Measurements from ENCODE around the gene CADM2.

The CADM2 gene

DNA sequence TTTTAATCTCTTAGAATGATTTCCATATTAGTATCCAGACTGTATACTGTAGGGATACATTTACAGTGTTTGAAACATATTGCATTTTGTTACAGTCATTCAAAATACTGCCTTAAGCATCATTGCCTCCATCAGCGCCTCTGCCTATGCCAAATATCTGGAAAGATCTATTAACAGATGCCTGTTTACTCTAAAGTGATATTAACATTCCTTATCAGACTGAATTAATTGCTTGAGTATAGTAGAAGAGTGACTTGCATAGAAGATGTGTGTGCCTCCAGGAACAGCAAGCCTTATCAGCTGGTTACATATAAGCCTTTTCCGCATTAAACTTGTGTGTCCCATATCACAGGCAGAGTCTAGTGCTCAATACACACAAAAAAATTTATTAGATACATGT lies 379.1 kb downstream of the CADM2 start:
- Histone ChIP-seq H3K36me3 (ENCODE audit: control insufficient read depth in 2 of 2, insufficient read depth in 1 of 2, low read length in 2 of 2) (no peaks in the 10 kb centered on the region), H3K4me3 (ENCODE audit: low read depth, low read length) (no peak overlapping the region), H3K27ac (ENCODE audit: extremely low read depth, low read depth, low read length) (no peak overlapping the region), H3K4me1 (ENCODE audit: control insufficient read depth, insufficient read depth, low read length) (no peaks in the 10 kb centered on the region), H3K9me3 (ENCODE audit: control insufficient read depth, insufficient read depth, low read depth, low read length) (no peaks in the 10 kb centered on the region)
- ChIA-PET POLR2A (no interaction called here), CTCF (no interaction called here)
- TF ChIP-seq KLF1 (tag by site-specific recombination; IDR thresholded peaks at IDR 0.05) (no peak), ZNF121 (tag by site-specific recombination; IDR thresholded peaks at IDR 0.05) (no peak), ZNF324 (tag by site-specific recombination; IDR thresholded peaks at IDR 0.05) (no peak), RBAK (tag by site-specific recombination; IDR thresholded peaks at IDR 0.05) (no peak), ZNF280C (tag by site-specific recombination; IDR thresholded peaks at IDR 0.05) (no peak), ZBTB7A (tag by site-specific recombination; IDR thresholded peaks at IDR 0.05; ENCODE audit: low read depth) (no peak), HOXC10 (CRISPR knock-in tag; IDR thresholded peaks at IDR 0.05) (no peak), ZNF549 (tag by site-specific recombination; IDR thresholded peaks at IDR 0.05) (no peak), ZNF335 (tag by site-specific recombination; conservative IDR thresholded peaks at IDR 0.05) (no peak)
- TF ChIP-seq, protein P1, sequence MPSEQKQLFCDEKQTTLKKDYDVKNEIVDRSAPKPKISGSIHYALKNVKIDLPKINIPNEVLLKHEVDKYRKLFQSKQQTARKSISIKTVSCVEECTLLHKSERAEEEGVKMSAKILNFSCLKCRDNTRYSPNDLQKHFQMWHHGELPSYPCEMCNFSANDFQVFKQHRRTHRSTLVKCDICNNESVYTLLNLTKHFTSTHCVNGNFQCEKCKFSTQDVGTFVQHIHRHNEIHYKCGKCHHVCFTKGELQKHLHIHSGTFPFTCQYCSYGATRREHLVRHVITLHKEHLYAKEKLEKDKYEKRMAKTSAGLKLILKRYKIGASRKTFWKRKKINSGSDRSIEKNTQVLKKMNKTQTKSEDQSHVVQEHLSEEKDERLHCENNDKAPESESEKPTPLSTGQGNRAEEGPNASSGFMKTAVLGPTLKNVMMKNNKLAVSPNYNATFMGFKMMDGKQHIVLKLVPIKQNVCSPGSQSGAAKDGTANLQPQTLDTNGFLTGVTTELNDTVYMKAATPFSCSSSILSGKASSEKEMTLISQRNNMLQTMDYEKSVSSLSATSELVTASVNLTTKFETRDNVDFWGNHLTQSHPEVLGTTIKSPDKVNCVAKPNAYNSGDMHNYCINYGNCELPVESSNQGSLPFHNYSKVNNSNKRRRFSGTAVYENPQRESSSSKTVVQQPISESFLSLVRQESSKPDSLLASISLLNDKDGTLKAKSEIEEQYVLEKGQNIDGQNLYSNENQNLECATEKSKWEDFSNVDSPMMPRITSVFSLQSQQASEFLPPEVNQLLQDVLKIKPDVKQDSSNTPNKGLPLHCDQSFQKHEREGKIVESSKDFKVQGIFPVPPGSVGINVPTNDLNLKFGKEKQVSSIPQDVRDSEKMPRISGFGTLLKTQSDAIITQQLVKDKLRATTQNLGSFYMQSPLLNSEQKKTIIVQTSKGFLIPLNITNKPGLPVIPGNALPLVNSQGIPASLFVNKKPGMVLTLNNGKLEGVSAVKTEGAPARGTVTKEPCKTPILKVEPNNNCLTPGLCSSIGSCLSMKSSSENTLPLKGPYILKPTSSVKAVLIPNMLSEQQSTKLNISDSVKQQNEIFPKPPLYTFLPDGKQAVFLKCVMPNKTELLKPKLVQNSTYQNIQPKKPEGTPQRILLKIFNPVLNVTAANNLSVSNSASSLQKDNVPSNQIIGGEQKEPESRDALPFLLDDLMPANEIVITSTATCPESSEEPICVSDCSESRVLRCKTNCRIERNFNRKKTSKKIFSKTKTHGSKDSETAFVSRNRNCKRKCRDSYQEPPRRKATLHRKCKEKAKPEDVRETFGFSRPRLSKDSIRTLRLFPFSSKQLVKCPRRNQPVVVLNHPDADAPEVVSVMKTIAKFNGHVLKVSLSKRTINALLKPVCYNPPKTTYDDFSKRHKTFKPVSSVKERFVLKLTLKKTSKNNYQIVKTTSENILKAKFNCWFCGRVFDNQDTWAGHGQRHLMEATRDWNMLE (tag by site-specific recombination; conservative IDR thresholded peaks at IDR 0.05; ENCODE audit: low read depth) = no peak
- TF ChIP-seq, protein P2, sequence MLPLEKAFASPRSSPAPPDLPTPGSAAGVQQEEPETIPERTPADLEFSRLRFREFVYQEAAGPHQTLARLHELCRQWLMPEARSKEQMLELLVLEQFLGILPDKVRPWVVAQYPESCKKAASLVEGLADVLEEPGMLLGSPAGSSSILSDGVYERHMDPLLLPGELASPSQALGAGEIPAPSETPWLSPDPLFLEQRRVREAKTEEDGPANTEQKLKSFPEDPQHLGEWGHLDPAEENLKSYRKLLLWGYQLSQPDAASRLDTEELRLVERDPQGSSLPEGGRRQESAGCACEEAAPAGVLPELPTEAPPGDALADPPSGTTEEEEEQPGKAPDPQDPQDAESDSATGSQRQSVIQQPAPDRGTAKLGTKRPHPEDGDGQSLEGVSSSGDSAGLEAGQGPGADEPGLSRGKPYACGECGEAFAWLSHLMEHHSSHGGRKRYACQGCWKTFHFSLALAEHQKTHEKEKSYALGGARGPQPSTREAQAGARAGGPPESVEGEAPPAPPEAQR (tag by site-specific recombination; IDR thresholded peaks at IDR 0.05) = no peak
- TF ChIP-seq, protein P3, sequence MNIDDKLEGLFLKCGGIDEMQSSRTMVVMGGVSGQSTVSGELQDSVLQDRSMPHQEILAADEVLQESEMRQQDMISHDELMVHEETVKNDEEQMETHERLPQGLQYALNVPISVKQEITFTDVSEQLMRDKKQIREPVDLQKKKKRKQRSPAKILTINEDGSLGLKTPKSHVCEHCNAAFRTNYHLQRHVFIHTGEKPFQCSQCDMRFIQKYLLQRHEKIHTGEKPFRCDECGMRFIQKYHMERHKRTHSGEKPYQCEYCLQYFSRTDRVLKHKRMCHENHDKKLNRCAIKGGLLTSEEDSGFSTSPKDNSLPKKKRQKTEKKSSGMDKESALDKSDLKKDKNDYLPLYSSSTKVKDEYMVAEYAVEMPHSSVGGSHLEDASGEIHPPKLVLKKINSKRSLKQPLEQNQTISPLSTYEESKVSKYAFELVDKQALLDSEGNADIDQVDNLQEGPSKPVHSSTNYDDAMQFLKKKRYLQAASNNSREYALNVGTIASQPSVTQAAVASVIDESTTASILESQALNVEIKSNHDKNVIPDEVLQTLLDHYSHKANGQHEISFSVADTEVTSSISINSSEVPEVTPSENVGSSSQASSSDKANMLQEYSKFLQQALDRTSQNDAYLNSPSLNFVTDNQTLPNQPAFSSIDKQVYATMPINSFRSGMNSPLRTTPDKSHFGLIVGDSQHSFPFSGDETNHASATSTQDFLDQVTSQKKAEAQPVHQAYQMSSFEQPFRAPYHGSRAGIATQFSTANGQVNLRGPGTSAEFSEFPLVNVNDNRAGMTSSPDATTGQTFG (tag by site-specific recombination; IDR thresholded peaks at IDR 0.05; ENCODE audit: borderline replicate concordance) = no peak
- TF ChIP-seq, protein P4, sequence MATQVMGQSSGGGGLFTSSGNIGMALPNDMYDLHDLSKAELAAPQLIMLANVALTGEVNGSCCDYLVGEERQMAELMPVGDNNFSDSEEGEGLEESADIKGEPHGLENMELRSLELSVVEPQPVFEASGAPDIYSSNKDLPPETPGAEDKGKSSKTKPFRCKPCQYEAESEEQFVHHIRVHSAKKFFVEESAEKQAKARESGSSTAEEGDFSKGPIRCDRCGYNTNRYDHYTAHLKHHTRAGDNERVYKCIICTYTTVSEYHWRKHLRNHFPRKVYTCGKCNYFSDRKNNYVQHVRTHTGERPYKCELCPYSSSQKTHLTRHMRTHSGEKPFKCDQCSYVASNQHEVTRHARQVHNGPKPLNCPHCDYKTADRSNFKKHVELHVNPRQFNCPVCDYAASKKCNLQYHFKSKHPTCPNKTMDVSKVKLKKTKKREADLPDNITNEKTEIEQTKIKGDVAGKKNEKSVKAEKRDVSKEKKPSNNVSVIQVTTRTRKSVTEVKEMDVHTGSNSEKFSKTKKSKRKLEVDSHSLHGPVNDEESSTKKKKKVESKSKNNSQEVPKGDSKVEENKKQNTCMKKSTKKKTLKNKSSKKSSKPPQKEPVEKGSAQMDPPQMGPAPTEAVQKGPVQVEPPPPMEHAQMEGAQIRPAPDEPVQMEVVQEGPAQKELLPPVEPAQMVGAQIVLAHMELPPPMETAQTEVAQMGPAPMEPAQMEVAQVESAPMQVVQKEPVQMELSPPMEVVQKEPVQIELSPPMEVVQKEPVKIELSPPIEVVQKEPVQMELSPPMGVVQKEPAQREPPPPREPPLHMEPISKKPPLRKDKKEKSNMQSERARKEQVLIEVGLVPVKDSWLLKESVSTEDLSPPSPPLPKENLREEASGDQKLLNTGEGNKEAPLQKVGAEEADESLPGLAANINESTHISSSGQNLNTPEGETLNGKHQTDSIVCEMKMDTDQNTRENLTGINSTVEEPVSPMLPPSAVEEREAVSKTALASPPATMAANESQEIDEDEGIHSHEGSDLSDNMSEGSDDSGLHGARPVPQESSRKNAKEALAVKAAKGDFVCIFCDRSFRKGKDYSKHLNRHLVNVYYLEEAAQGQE (tag by site-specific recombination; IDR thresholded peaks at IDR 0.05) = no peak
